OCI-LY7 (cell line): ENCODE measurements around the gene THRB.

ENCODE experiments used
- CTCF ChIP-seq: fragments of 200-600 bp; sonication (generic); conservative IDR thresholded peaks from 2 replicates; pipeline ENCODE4 v1.5.1; 2014; ENCODE audit warnings: mild to moderate bottlenecking, antibody characterized with exemption, low read length, moderate library complexity, mixed read lengths
- EZH2phosphoT487 ChIP-seq: fragments of 200-600 bp; sonication (generic); IDR thresholded peaks from 2 replicates; pipeline ENCODE4 v1.6.1; 2018; ENCODE audit warnings: low read depth, borderline replicate concordance, mild to moderate bottlenecking, mixed run types, antibody characterized with exemption, low read length, moderate library complexity, mixed read lengths

GRCh38 chr3:24196526-24196925 is 298.1 kb downstream of the THRB start:
- TF ChIP-seq CTCF (no peak), EZH2phosphoT487 (no peak)
